ENCODE results near the gene KLK13. TPM values are rescaled to one million over a fixed set of nuclear protein-coding genes. Genes with fewer than 3 reads are reported as not detected.

The KLK13 gene
- polyA plus RNA-seq, 1 donor (not counting 4 experiments of a cell fraction or from before 2014, with no cell fraction given), result 2.0 TPM

DNA sequence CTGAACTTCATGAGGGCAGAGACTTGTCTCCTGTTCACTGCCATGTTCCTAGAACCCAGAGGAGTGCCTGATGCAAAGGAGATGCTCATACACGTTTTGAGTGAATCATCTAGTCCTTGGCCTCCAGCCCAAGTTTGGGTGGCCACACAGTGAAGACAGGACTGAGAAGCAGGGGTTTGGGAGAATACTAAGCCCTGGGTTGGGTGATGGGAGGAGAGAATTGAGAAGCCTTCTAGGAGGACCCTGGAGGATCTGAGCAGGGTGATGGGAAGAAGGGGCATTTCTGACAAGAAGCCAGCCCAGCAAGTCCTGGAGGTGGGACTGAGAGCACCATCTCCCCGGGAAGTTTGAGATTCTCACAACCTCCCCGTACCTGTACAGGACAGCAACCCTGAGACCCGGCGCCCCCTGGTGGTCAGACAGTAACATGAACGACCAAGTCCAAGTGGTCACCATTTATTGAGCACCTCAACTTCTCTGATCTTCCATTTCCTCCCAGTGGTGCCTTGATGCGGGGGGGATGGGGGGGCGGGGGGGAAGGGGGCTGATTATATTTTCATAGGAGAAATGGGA lies 32.4 kb upstream of the KLK13 start:
- H3K4me2 ChIP-seq (ENCODE audit: control insufficient read depth, extremely low read depth, insufficient read depth, low read depth, low read length), result peak overlapping the region; percentile 65
- peaks cover 5% of the 10 kb centered on the region for H3K9me1 ChIP-seq (ENCODE audit: control insufficient read depth, extremely low read depth, insufficient read depth, low read length)
- no peaks in the 10 kb centered on the region for H3K9me3 ChIP-seq (ENCODE audit: control insufficient read depth, low read depth, low read length)
- FAIRE-seq (peak; percentile 96), DNase-seq (ENCODE audit: low read depth, low spot score) (peak; percentile 76)
- peaks cover 17% of the 10 kb centered on the region for H3K4me1 ChIP-seq (ENCODE audit: control insufficient read depth, extremely low read depth, insufficient read depth, low read length)
- no peak overlapping the region for H3K4me3 ChIP-seq (ENCODE audit: control insufficient read depth in 2 of 3, extremely low read depth in 1 of 3, insufficient read depth in 2 of 3, low read depth in 1 of 3, low read length in 3 of 3)
- peak overlapping the region; percentile 63 for H3K27ac ChIP-seq (ENCODE audit: control insufficient read depth, insufficient read depth, low read length)
- H2AFZ ChIP-seq (ENCODE audit: control insufficient read depth, low read length), result no peak overlapping the region
- H3K36me3 ChIP-seq (ENCODE audit: control insufficient read depth in 2 of 2, extremely low read depth in 1 of 2, insufficient read depth in 2 of 2, low read length in 2 of 2), result peaks cover 9 to 15% of the 10 kb centered on the region in 2 experiments
- peaks cover 7% of the 10 kb centered on the region for H4K20me1 ChIP-seq (ENCODE audit: control insufficient read depth, extremely low read depth, insufficient read depth, low read length)
- dilution Hi-C loops (cut with MboI; ENCODE audit: extremely low pct_ligation_motif_present, low sequenced_read_pairs), result no loop called here
- H3K79me2 ChIP-seq (ENCODE audit: control insufficient read depth, insufficient read depth, low read length), result peaks cover 17% of the 10 kb centered on the region
- H3K27me3 ChIP-seq (ENCODE audit: control insufficient read depth, extremely low read depth, insufficient read depth, low read length), result no peaks in the 10 kb centered on the region
- no peak for TF ChIP-seq EZH2 (IDR thresholded peaks at IDR 0.05; ENCODE audit: low read length)
- TF ChIP-seq, protein P1, sequence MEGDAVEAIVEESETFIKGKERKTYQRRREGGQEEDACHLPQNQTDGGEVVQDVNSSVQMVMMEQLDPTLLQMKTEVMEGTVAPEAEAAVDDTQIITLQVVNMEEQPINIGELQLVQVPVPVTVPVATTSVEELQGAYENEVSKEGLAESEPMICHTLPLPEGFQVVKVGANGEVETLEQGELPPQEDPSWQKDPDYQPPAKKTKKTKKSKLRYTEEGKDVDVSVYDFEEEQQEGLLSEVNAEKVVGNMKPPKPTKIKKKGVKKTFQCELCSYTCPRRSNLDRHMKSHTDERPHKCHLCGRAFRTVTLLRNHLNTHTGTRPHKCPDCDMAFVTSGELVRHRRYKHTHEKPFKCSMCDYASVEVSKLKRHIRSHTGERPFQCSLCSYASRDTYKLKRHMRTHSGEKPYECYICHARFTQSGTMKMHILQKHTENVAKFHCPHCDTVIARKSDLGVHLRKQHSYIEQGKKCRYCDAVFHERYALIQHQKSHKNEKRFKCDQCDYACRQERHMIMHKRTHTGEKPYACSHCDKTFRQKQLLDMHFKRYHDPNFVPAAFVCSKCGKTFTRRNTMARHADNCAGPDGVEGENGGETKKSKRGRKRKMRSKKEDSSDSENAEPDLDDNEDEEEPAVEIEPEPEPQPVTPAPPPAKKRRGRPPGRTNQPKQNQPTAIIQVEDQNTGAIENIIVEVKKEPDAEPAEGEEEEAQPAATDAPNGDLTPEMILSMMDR (optimal IDR thresholded peaks at IDR 0.05 in 1 of 3, IDR thresholded peaks at IDR 0.05 in 1 of 3, conservative IDR thresholded peaks at IDR 0.05 in 1 of 3; ENCODE audit: extremely low read depth in 1 of 3, insufficient read depth in 2 of 3, low read length in 3 of 3), result peak; percentile 72 to 92 (median 73)
- H3K9ac ChIP-seq (ENCODE audit: control insufficient read depth, extremely low read depth, insufficient read depth, low read length), result no peak overlapping the region

- Histone ChIP-seq H3K9me3 (ENCODE audit: control insufficient read depth, low read depth, low read length) (no peaks in the 10 kb centered on the region), H3K27ac (ENCODE audit: control insufficient read depth, insufficient read depth, low read length) (peak overlapping the region; percentile 63), H3K9me1 (ENCODE audit: control insufficient read depth, extremely low read depth, insufficient read depth, low read length) (peaks cover 5% of the 10 kb centered on the region), H3K36me3 (ENCODE audit: control insufficient read depth in 2 of 2, extremely low read depth in 1 of 2, insufficient read depth in 2 of 2, low read length in 2 of 2) (peaks cover 9 to 14% of the 10 kb centered on the region in 2 experiments), H3K79me2 (ENCODE audit: control insufficient read depth, insufficient read depth, low read length) (peaks cover 15% of the 10 kb centered on the region), H2AFZ (ENCODE audit: control insufficient read depth, low read length) (no peak overlapping the region), H3K9ac (ENCODE audit: control insufficient read depth, extremely low read depth, insufficient read depth, low read length) (no peak overlapping the region), H3K4me2 (ENCODE audit: control insufficient read depth, extremely low read depth, insufficient read depth, low read depth, low read length) (peak overlapping the region; percentile 65), H3K4me3 (ENCODE audit: control insufficient read depth in 2 of 3, extremely low read depth in 1 of 3, insufficient read depth in 2 of 3, low read depth in 1 of 3, low read length in 3 of 3) (peak overlapping the region in 1 of 3 experiments; percentile 30), H4K20me1 (ENCODE audit: control insufficient read depth, extremely low read depth, insufficient read depth, low read length) (peaks cover 7% of the 10 kb centered on the region), H3K27me3 (ENCODE audit: control insufficient read depth, extremely low read depth, insufficient read depth, low read length) (no peaks in the 10 kb centered on the region), H3K4me1 (ENCODE audit: control insufficient read depth, extremely low read depth, insufficient read depth, low read length) (peaks cover 23% of the 10 kb centered on the region)
- DNase-seq (ENCODE audit: low read depth, low spot score), result no peak
- dilution Hi-C loops (cut with MboI; ENCODE audit: extremely low pct_ligation_motif_present, low sequenced_read_pairs), result no loop called here
- no peak for FAIRE-seq
- no peak for TF ChIP-seq EZH2 (IDR thresholded peaks at IDR 0.05; ENCODE audit: low read length)
- TF ChIP-seq, protein P1 (optimal IDR thresholded peaks at IDR 0.05 in 1 of 3, IDR thresholded peaks at IDR 0.05 in 1 of 3, conservative IDR thresholded peaks at IDR 0.05 in 1 of 3; ENCODE audit: extremely low read depth in 1 of 3, insufficient read depth in 2 of 3, low read length in 3 of 3), result peak; percentile 52 to 65 (median 62)
These were observed 31.7 kb upstream of the KLK13 start for GRCh38 chr19:51096473-51097165.

Data from keratinocyte (primary cell).